Measurements from ENCODE around the gene CD83. TPM values are rescaled to one million over a fixed set of nuclear protein-coding genes. Genes with fewer than 3 reads are reported as not detected.

Gene CD83
- total and polyA plus RNA-seq, 4 donors: 14.5 to 31.1 (median 25.1) TPM

DNA sequence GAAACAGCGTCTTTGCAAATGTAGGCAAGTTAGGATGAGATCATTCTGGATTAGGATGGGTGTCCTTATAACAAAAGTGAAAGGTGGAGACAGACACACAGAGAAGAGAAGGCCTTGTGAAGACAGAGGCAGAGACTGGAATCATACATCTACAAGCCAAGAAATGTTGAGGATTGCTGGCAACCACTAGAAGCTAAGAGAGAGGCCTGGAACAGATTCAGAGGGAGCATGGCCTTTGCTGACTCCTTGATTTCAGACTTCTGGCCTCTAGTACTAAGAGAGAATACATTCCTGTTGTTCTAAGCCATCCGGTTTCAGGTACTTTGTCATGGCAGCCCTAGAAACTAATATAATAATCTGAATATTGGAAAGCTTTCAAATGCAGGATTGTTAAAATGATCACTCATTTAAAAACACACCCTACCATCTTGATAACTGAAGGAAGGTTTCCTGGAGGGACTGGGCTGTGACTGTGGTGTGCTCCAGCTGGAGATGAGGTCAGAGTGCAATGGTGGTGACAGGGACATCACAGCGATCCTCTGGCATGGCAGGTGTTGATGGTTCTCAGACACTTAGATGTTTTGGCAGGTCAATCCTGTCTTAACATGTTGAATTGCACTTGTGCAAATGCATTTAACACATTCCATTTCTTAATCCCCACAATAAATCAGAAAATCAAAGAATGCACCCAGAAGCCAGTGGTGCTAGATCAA lies 25.1 kb downstream of the CD83 start:
- H3K27ac ChIP-seq (ENCODE audit: low read depth in 1 of 2, low read length in 1 of 2): no peak overlapping the region
- TF ChIP-seq, protein P1, sequence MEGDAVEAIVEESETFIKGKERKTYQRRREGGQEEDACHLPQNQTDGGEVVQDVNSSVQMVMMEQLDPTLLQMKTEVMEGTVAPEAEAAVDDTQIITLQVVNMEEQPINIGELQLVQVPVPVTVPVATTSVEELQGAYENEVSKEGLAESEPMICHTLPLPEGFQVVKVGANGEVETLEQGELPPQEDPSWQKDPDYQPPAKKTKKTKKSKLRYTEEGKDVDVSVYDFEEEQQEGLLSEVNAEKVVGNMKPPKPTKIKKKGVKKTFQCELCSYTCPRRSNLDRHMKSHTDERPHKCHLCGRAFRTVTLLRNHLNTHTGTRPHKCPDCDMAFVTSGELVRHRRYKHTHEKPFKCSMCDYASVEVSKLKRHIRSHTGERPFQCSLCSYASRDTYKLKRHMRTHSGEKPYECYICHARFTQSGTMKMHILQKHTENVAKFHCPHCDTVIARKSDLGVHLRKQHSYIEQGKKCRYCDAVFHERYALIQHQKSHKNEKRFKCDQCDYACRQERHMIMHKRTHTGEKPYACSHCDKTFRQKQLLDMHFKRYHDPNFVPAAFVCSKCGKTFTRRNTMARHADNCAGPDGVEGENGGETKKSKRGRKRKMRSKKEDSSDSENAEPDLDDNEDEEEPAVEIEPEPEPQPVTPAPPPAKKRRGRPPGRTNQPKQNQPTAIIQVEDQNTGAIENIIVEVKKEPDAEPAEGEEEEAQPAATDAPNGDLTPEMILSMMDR (IDR thresholded peaks at IDR 0.05; ENCODE audit: control extremely low read depth, extremely low read depth): no peak
- peaks cover 0 to 39% (median 21%) of the 10 kb centered on the region in 5 donors for H3K4me1 ChIP-seq (ENCODE audit: control insufficient read depth in 5 of 5, insufficient read depth in 5 of 5, low read length in 5 of 5)
- WGBS, 2 donors: 87 to 88% methylated on average over 3 of the region's 3 CpGs
- H3K9me3 ChIP-seq (ENCODE audit: control insufficient read depth in 4 of 4, insufficient read depth in 3 of 4, low read length in 3 of 4): no peaks in the 10 kb centered on the region
- no peak for ATAC-seq (ENCODE audit: insufficient read depth, low FRiP score)
- H3K27me3 ChIP-seq (ENCODE audit: control insufficient read depth in 3 of 3, insufficient read depth in 3 of 3, low read length in 2 of 3): no peaks in the 10 kb centered on the region
- no peak overlapping the region for H3K4me3 ChIP-seq
- peak; percentile 42 to 83 (median 73) for DNase-seq
- H3K9ac ChIP-seq (ENCODE audit: insufficient read depth in 1 of 2, low read length in 2 of 2): no peak overlapping the region
- no peaks in the 10 kb centered on the region for H3K36me3 ChIP-seq (ENCODE audit: control insufficient read depth in 4 of 4, insufficient read depth in 4 of 4, low read length in 4 of 4)

DNA sequence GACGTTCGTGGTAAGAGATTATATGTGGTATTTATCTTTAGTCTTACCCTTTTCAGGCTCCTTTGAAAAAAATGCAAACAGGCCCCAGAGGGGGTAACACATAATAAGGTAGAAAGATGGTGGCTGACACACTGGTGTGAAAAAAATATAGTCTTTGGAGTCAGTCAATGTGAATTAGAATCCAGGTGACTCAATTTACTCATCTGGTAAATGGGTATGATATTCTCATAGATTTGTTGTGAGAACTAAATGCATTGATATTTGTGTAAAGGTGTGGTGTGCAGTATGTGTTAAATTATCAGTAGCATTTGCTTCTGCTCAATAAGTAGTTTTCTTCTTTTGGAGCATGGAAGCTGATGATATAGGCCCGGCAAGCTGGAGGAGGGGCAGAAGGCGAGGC lies 25.7 kb downstream of the CD83 start:
- no peak overlapping the region for H3K4me3 ChIP-seq
- no peak for DNase-seq
- no peak overlapping the region for H3K27ac ChIP-seq (ENCODE audit: low read depth in 1 of 2, low read length in 1 of 2)
- no peak for ATAC-seq (ENCODE audit: insufficient read depth, low FRiP score)
- H3K4me1 ChIP-seq (ENCODE audit: control insufficient read depth in 5 of 5, insufficient read depth in 5 of 5, low read length in 5 of 5): peaks cover 0 to 43% (median 21%) of the 10 kb centered on the region in 5 donors
- no peaks in the 10 kb centered on the region for H3K36me3 ChIP-seq (ENCODE audit: control insufficient read depth in 4 of 4, insufficient read depth in 4 of 4, low read length in 4 of 4)
- no peaks in the 10 kb centered on the region for H3K9me3 ChIP-seq (ENCODE audit: control insufficient read depth in 4 of 4, insufficient read depth in 3 of 4, low read length in 3 of 4)
- TF ChIP-seq, protein P1 (IDR thresholded peaks at IDR 0.05; ENCODE audit: control extremely low read depth, extremely low read depth): no peak
- H3K9ac ChIP-seq (ENCODE audit: insufficient read depth in 1 of 2, low read length in 2 of 2): no peak overlapping the region
- WGBS, 2 donors: 77 to 78% methylated on average over 4 of the region's 4 CpGs
- H3K27me3 ChIP-seq (ENCODE audit: control insufficient read depth in 3 of 3, insufficient read depth in 3 of 3, low read length in 2 of 3): no peaks in the 10 kb centered on the region

DNA sequence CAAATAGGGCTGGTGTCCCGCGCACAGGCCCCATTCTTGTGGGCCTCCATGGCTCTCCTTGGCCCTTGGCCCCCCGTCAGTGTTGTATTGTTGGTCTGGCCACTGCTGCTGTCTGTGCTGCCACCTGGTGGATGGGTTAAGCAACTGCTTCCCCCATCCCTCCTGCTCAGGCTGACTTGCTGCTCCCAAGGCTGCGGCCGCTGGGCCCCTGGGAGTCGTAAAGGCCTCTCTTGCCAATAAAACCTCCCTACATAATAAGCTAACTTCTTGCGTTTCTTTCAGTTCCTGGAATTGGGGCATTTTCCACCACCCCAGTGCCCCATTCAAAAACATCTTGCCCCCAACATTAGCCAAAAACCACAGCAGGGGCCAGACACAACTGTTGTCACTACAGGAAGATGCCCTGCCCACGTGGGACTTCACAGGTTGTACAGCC lies 27.1 kb downstream of the CD83 start:
- TF ChIP-seq, protein P1 (IDR thresholded peaks at IDR 0.05; ENCODE audit: control extremely low read depth, extremely low read depth): peak; percentile 88
- H3K36me3 ChIP-seq (ENCODE audit: control insufficient read depth in 4 of 4, insufficient read depth in 4 of 4, low read length in 4 of 4): no peaks in the 10 kb centered on the region
- H3K4me1 ChIP-seq (ENCODE audit: control insufficient read depth in 5 of 5, insufficient read depth in 5 of 5, low read length in 5 of 5): peaks cover 0 to 43% (median 21%) of the 10 kb centered on the region in 5 donors
- DNase-seq (peak; percentile 60 to 67 (median 67)), ATAC-seq (ENCODE audit: insufficient read depth, low FRiP score) (peak; percentile 81)
- 32 to 44% methylated on average over 8 of the region's 8 CpGs for WGBS, 2 donors
- no peak overlapping the region for H3K27ac ChIP-seq (ENCODE audit: low read depth in 1 of 2, low read length in 1 of 2)
- no peaks in the 10 kb centered on the region for H3K9me3 ChIP-seq (ENCODE audit: control insufficient read depth in 4 of 4, insufficient read depth in 3 of 4, low read length in 3 of 4)
- no peaks in the 10 kb centered on the region for H3K27me3 ChIP-seq (ENCODE audit: control insufficient read depth in 3 of 3, insufficient read depth in 3 of 3, low read length in 2 of 3)
- H3K4me3 ChIP-seq: no peak overlapping the region
- H3K9ac ChIP-seq (ENCODE audit: insufficient read depth in 1 of 2, low read length in 2 of 2): no peak overlapping the region

Measured in lung (tissue), 12 donors.